Ureter (tissue), 1 donor: ENCODE measurements around the gene GIPC3. TPM values are rescaled to one million over a fixed set of nuclear protein-coding genes. Genes with fewer than 3 reads are reported as not detected.
"Not testable (repeated sequence)": the region's sequence is repeated elsewhere in the genome, so short reads cannot be mapped to it uniquely, and the experiment has no call there.

Source experiments
- DNase-seq: peaks from one replicate; pipeline ENCODE4 v3.0.0-alpha.2; 2020; ENCODE audit warnings: low spot score
- total RNA-seq: library from RNA; stranded (reverse); gene quantifications from one replicate; pipeline ENCODE4 v1.2.4, GENCODE V29; 2023
- donor health status: DM: yes; HTN: yes; CAD: no.

GIPC3 gene
- total RNA-seq, 1 donor from 2014 or later = 2.4 TPM

GRCh38 chr19:3618144-3618810 lies 33.0 kb downstream of the GIPC3 start:
- DNase-seq = no peak

DNA sequence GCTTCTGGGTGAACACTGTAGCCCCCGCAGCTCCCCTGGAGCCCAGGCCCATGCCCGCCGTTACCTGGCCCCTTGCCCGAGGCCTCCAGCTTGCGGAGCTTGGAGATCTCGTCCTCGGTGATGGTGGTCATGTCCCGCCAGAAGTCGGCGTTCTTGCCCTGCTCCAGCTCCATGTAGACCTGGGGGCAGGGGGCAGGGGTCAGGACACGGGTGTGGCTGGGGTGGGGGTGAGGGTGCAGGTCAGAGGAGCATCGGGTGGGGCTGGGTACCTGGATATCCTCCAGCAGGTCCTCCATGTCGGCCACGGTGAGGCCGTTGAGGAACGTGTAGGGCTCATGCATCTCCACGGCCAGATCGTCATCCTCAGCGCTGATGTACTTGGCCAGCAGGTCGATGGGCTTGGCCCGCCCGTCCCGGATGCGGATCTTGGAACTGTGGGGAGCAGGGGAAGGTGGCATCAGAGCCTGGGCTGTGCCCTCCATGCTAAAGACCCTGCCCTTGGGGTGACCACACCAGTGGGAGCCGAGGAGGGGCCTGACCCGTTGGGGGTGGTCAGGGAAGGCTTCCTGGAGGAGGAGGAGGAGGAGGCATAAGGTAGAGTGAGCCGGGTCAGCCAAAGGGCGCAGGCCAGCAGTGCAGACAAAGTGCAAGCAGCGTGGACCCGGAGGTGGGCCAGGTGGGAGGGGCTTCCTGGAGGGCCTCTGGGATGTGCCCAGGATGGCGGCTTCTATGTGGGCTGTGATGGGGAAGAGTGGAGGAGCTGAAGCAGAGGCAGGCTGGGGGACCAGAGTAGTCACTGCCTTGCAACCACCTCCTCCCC lies 33.7 kb downstream of the GIPC3 start:
- DNase-seq = no peak

DNA sequence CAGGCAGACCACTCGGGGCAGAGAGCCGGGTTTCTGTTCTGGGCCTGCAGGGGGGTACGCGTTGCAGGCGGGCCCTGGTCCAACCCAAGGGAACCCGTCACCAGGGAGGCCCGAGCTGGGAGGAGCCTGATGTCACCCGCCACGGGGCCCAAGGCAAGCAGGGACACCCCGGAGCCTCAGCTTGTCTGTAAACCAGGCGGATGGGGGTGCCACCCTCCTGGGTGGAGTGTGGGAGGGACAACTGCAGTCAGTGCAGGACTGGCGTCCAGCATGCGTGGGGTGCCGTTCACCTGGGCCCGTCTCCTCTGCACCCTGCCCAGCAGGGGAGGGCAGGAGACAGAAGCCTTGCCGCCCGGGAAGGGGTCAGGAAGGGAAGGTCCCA lies 34.3 kb downstream of the GIPC3 start:
- no peak for DNase-seq

GRCh38 chr19:3620145-3620816 lies 35.0 kb downstream of the GIPC3 start:
- no peak for DNase-seq

GRCh38 chr19:3620817-3621547 lies 35.7 kb downstream of the GIPC3 start:
- DNase-seq = no peak

DNA sequence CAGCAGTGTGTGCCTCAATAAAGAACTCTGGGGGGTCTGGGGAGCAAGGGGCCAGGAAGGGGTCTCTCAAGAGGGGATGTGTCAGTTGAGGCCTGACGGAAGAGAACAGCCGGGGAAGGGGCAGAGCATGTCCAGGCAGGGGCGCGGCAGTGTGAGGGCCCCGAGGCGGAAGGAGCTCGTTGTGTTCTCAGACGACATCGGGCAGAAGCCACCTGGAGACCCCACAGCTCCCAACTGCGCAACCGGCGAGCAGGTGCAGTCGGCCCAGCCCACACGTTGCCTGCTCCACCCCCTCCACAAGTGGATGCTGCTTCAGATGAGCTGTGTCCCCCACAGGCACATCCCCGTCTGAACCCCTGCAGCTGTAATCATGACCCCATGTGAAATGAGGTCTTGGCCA lies 36.4 kb downstream of the GIPC3 start:
- no peak for DNase-seq

GRCh38 chr19:3622224-3622623 lies 36.9 kb downstream of the GIPC3 start:
- DNase-seq = no peak

- no peak for DNase-seq
These were observed 38.4 kb downstream of the GIPC3 start for GRCh38 chr19:3623716-3624115.

GRCh38 chr19:3625996-3626472 lies 40.8 kb downstream of the GIPC3 start:
- no peak for DNase-seq

DNA sequence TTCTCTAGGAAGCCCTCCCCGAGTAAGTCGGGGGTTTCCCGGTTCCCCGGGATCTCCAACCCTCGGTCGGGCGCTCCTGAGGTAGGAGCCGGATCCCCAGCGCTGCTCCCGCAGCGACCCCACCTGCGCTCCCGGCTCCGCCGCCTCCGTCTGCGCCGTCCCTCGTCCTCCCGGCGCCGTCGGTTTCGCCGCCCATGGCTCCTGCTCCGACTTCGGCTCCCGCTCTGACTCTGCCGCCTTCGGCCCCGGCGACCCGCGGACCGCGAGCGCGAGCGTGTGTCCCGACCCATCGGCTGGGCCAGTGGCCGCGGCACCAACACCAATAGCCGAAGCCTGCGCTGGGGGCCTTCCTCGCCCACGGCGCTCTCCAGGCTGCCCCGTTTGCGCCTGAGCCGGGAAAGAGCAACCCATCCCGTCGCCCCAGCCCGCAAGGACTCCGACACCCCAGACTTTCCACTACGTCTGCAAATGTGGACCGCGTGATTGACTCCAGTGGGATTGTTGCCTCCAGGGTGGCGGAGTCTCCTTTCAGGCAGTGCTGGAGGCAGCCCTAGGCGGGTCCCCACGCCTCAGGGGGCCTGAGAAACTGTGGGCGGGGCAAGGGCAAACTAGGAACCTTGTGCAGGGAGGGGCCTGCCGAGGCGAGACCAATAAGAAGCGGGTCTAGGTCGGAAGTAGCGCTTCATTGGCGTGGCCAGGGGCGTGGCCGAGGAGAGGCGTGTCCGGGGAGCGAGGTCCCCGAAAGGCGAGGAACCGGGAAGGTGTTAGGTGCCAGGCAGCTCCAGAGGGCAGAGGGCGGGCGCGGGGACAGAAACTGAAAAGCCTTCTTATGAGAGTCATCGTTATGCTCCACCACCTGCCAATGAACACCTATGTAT lies 41.4 kb downstream of the GIPC3 start, which contains the start of gene CACTIN:
Gene CACTIN (minus strand): TSS at position 318 of the 878 bp plus-strand sequence. CDS start 28 bp downstream, at position 290.
- peak; percentile 98 for DNase-seq

DNA sequence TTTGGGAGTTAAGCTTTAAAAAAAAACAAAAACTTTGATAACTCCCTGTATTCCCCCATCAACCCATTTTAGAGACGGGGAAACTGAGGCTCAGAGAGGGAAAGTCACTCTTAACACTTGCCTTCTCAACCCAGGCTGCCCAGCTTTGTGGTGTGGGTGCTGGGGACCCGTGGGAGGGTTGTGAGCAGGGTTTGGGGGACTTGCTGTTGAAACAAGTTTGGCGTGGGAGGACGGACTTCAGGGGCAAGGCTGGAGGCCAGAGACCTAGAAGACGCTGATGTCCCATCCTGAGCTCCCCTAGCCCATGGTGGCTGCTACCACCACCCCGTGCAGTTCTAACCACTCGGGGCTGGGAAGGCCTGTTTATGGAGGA lies 42.1 kb downstream of the GIPC3 start:
- no peak for DNase-seq

- DNase-seq = not testable (repeated sequence)
These were observed 43.5 kb downstream of the GIPC3 start for GRCh38 chr19:3628766-3629165.

DNA sequence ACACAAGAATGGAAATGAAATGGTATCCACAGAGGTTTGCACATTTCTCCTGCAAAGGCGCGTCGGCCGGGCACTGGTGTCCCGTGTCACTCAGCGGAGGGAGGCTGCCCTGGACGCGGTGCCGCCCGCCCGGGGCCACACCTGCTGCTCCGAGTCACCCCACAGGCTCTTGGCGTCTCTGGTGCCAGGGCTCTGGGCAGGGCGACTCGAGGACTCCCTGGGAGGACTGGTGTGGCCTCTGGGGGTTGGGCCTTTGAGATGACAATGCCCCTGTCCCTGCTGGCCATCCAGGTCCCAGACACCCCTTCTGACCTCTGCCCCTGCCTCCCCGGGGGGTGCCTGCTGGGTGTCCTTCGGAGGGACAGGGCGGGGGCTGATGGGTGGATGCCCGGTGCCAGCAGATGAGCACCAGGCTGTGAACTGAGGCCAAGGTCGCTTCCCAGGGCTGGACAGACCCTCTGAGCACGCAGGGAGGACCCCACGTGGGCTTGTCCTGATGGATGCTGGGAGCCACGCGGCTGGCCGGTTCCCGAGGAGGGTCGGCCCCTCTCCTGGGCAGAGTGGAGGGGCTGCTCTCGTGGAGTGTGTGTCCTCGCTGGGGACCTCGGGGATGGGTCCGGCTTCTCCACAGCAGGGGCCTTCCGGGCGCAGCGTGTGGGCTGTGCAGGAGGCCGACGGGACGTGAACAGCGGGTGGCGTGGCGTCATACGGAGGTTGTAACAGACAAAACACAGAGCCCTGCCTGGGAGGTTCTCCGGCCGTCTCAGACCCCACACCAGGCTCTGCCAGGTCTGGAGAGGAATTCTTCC lies 46.0 kb downstream of the GIPC3 start:
- no peak for DNase-seq

- no peak for DNase-seq
These were observed 46.8 kb downstream of the GIPC3 start for GRCh38 chr19:3632098-3632497.

DNA sequence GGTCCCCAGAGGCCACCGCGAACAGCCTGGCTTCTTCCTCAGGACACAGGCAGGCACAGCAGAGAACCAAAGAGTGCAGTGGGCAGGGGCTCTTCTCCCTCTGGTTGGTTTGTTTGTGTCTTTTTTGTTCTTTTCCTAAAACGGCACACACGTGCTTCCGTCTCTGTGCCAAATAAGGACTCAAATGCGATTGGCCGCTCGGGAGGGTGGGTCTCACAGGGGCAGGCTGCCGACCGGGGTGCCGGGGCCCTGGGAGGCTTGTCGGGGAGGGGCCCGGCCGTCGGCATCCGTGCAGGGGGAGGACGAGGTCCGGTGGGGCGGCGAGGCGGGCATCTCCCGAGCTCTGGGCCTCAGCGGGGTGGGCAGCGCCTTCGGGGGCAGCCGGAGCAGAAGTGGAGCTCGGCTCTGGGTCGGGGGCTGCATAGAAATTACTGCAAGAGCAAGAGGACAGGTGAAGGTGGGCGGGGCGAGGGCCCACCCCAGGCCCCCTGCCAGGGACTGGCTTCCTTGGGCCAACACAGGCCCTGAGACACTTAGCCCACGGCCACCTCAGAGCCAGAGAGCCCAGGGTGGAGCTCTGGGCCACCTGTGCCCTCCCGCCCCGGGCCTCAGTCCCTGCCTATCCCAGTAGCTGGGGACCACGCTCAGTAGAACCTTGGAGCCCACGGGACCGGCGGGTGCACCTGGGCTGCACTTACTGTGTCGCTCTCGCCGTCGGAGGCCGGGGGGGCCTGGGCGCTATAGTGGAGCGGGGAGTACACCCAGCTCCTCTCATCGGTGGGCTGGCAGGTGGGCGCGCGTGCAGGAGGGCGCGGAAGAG lies 47.7 kb downstream of the GIPC3 start:
- DNase-seq = no peak

GRCh38 chr19:3633559-3633988 lies 48.3 kb downstream of the GIPC3 start:
- DNase-seq = no peak

DNA sequence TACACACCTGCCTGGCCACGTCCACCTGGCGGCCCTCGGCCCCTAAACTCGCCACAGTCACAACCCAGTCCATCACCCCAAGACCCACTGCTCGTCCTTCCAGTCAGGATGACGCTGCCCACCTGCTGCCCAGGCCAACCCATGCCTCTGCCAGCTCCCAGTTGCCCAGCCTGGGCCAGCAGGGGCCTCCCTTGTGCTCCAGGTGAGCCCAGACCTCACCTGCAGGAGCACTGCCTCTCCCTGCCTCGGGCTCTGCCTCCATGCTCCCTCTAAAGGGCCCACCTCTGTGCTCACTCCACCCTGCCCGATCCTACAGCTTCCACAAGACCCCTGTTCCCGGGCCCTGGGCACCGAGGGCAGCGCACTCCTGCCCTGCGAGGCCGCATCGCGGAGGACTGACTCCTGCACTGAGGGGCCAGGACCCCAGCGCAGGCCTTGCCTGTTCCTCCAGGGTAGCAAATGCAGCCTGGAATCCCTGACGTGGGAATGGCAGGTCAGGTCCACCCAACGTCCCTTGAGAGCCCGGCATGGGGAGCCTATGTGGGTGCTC lies 49.3 kb downstream of the GIPC3 start:
- no peak for DNase-seq

- DNase-seq = no peak
These were observed 51.2 kb downstream of the GIPC3 start for GRCh38 chr19:3636506-3636905.

GRCh38 chr19:3636962-3637361 lies 51.7 kb downstream of the GIPC3 start:
- no peak for DNase-seq
